Measurements from ENCODE around the gene SQSTM1.
"Not testable (repeated sequence)": the region's sequence is repeated elsewhere in the genome, so short reads cannot be mapped to it uniquely, and the experiment has no call there.

The SQSTM1 gene

DNA sequence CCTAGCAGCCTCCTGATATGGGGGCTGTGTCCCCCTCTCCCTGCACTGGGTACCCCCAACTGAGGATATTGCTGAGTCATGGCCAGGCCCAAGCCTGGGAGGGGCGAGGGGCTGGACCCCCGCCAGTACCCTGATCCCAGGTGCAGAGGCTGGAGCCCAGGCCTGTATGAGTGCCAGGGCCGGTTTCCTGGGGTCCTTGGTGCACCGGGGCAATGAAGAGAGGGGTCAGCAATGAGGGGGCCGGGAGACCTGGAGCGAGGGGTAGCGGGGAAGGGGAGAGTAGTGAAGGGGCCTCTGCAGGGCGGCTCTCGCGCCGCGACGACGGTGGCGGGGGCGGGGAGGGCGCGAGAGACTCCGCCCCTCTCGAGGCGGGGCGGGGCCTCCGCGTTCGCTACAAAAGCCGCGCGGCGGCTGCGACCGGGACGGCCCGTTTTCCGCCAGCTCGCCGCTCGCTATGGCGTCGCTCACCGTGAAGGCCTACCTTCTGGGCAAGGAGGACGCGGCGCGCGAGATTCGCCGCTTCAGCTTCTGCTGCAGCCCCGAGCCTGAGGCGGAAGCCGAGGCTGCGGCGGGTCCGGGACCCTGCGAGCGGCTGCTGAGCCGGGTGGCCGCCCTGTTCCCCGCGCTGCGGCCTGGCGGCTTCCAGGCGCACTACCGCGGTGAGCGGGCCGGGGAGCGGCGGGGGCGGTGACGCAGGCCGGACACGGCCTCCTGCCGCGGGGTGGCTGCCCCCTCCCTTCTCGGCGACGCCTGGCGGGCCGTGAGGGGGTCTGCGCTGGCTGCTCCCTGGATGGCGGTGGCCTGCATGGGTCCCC lies at the start of gene SQSTM1:
Gene SQSTM1 (plus strand): TSS at position 423 of the 815 bp plus-strand sequence. CDS start 32 bp downstream, at position 455.
- peak; percentile 49 to 78 (median 69) for DNase-seq (ENCODE audit: low read depth in 3 of 3)

DNA sequence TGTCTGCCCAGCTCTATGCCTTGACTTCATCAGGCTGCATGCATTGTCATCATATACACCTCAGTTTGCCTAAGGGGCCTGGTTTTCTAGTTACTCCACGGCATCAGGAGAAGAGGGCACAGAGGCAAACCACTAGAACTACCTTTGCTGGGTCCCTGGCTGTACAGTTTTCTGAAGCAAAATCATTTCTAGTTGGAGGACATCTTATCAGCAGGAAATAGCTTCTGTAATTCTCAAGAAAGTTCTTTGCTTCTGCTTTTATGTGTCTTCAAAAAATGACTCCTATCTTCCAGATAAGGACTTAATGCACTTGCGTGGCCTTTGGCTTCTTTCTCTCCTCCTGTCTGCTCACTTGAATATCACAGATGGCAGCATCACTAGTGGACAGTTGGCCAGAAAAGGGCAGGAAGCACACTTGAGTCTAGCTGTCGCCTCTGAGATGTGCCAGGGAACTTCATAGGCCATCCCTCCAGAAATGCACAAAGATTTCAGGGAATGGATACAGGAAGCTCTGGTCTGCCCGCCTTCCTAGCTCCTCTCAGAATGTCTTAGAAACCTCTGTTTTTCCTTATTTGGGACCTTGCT lies 49.3 kb upstream of the SQSTM1 start:
- DNase-seq (ENCODE audit: low read depth in 3 of 3) = no peak

DNA sequence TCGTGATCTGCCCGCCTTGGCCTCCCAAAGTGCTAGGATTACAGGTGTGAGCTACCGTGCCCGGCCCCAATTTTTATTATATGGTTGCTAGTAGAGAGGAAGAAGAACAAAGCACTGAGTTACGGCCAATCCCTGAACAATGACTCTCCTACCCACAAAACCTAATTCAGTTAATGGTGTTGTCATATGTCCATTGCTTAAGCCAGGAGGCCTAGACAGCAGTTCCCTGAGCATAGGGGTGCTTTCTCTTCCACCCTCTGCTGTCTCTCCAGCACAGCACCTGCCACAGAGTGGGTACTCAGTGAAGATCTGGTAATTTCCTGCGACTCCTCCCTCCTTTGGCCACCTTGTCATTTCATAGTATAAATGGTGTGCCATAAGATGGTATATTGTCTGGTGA lies 48.4 kb upstream of the SQSTM1 start:
- no peak for DNase-seq (ENCODE audit: low read depth in 3 of 3)

DNA sequence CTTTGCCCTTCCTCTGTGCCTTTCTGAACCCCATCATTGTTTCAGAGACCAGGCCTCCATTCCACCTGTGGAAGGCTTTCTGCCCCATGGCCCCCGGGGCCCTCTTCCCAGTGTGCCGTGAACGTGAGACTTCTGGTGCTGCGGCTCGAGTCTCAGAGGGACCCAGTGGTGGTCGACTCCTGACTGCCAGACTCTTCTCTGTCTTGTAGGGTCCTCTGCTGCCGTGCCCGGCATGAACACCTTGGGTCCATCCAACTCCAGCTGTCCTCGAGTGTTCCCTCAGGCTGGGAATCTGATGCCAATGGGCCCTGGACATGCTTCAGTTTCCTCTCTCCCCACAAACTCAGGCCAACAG lies 47.0 kb upstream of the SQSTM1 start:
- DNase-seq (ENCODE audit: low read depth in 3 of 3) = no peak

DNA sequence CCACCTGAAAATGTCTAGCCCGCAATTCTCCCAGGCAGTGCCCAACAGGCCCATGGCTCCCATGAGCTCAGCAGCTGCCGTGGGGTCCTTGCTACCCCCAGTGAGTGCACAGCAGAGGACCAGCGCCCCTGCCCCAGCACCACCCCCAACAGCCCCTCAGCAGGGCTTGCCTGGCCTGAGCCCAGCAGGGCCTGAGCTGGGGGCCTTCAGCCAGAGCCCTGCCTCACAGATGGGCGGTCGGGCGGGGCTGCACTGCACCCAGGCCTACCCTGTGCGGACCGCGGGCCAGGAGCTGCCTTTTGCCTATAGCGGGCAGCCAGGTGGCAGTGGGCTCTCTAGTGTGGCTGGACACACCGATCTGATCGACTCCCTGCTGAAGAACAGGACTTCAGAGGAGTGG lies 46.3 kb upstream of the SQSTM1 start:
- DNase-seq (ENCODE audit: low read depth in 3 of 3) = no peak

DNA sequence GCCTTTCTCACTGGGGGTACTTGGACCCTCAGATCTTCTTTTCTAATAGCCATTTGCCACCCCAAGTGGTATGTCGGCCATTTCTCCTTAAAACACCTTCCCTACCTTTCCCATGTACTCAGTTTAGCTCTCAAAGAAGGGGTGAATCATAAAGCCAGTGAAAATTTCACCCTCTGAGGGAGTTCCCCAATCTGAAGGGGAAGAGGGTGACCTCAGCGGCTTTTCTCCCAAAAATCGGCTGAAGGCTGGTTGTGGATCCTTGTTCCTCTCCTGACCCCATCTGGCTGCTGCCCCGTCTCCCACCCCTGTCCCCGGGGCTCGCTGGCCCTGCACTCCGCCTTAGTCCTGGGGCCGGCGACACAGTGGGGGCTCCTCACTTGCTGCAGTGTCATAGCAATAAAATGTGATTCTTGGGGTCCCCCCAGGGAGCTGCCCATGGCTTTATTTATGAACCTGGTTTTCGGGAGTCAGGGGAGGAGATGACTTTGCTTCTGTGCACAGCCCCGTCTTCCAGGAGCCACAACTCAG lies 44.2 kb upstream of the SQSTM1 start:
- DNase-seq (ENCODE audit: low read depth in 3 of 3) = no peak

DNA sequence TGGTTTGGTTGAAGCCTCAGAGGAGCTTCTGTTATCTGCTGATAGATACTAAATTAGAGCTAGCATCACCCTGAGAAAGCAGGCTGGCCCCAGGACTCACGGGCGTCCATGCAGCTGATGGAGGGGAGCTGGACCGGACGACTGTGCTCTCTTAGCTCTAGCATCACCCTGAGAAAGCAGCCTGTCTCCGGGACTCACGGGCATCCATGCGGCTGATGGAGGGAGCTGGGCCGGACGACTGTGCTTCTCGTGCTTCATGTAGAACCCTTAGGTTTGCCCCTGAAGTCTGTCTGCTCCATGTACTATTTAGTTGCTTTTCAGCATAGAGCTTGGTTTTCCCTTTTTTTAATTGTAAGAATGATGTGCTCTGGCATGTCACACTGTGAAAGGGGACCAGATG lies 43.2 kb upstream of the SQSTM1 start:
- DNase-seq (ENCODE audit: low read depth in 3 of 3) = no peak

DNA sequence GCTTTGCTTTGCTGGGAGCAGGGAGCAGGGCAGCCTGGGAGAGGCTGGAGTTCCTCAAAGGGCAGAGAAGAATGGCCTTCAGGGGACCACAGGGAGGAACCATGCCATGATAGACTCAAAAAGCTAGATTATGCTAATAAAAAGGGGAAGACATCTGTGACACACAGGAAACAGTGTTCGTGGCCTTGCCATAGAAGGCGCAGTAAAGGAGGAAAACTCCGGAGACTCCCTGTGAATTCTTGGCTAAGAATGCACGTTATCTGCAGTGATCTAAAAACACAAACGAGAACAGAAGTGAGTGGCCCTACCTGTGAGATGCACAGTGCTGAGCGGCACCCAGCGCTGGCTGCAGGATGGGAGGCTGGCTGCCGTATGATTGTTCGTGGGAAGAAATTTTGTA lies 42.8 kb upstream of the SQSTM1 start:
- no peak for DNase-seq (ENCODE audit: low read depth in 3 of 3)

DNA sequence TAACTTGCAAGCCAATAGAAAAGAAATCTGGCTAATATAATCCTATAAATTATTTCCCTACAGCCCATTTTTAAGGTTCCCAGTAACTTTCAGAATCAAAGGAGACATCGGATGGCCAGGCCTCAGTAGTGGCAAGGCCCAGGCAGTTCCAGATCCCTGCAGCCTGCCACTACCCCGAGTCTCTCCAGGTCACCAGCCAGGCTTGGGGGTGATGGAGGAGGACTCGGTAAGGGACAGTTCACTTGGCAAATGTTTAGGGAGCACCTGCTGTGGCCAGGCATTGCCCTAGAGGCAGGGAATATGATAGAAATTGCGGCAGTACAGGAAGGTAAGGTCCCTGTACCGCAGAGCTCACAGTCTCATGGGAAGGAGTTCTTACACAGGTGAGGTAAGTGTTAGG lies 42.1 kb upstream of the SQSTM1 start:
- no peak for DNase-seq (ENCODE audit: low read depth in 3 of 3)

DNA sequence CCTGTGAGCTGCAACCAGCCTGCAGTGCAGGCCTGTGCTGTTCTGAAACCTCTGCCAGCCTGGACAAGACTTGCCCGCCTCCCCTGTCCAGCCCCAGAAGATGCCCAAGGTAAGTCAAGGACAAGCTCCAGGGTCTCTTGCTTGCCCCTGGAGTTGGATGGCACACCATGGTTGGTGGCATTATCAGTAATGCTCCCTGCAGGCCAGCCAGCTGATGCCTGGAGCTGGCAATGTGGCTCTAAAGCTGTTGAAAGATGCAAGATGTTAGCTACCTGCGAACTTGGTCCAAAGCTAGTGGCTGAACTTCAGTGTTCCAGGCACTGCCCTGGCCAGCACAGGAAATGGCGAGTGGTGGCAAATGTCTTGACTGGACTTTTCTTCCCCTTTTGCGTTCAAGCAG lies 40.9 kb upstream of the SQSTM1 start:
- DNase-seq (ENCODE audit: low read depth in 3 of 3) = no peak

DNA sequence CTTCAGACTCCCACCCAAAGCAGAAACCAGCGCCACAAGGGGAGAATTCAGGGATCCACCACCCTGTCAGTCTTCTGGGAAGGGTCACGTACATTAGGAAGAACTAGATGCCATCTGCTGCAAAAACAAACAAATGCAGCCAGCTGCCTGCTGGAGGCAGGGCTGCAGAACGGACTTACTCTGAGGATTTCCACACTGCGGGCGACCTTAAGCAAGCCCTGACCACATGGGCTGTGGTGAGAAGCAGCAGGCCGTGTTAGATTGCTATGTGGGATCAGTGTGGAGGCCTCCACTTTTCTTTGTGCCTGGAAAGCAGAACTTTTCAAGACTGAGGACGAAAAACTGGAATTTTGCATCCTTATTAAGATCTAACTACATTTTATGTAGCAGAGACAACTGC lies 40.3 kb upstream of the SQSTM1 start:
- no peak for DNase-seq (ENCODE audit: low read depth in 3 of 3)

DNA sequence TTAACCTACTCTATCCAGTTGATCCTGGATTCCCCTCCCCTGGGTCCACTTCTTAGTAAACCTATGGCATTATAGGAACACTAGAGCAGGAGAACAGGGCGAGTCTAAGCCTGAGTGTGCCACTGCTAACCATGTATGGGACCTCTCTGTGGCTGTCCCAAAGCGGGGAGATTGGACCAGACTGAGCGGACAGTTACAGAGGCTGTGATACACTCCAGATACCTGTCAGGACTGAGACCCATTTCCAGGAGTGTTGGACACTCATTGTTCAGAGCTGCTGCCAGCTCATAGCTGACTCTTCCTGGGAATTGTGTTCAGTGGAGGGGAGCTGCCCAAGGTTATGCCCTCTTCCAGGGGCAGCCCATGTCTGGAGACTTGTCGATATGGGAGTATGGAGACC lies 38.9 kb upstream of the SQSTM1 start:
- DNase-seq (ENCODE audit: low read depth in 3 of 3) = no peak

DNA sequence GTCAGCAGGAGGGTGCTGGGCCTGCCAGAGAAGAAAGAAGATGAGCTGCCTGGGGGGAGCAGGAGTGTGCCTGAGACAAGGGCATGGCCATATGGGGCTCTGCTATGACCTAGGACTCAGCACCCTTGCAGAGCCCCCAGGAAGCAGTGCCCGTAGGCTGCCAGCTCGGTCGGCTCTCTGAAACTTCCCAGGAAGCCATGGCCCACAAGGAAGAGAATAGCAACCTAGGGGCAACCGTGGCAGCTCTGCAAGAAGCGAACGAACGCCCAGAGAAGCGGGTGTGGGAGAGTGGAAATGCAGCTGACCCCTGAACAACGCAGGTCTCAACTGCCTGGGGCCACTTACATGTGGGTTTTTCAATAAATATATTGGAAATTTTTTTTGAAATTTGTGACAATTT lies 37.6 kb upstream of the SQSTM1 start:
- DNase-seq (ENCODE audit: low read depth in 3 of 3) = no peak

DNA sequence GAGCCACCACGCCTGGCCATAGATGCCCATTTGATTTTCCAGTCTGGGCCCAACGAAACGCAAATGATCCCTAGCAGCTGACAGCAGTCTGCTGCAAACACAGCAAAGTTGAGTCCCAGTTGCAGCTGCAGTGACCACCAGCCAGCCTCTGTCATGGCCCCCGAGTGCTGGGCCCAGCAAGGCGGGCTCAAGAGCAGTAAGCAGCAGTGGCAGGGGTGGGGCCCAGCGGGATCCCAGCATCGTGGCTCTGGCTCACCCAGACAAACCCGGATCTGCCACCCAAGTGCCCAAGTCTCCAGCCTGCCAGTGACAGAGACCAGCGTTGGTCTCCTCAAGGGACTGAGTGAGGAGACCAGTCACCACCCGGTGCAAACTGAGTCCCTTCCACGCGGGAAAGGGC lies 33.8 kb upstream of the SQSTM1 start:
- DNase-seq (ENCODE audit: low read depth in 3 of 3) = no peak

DNA sequence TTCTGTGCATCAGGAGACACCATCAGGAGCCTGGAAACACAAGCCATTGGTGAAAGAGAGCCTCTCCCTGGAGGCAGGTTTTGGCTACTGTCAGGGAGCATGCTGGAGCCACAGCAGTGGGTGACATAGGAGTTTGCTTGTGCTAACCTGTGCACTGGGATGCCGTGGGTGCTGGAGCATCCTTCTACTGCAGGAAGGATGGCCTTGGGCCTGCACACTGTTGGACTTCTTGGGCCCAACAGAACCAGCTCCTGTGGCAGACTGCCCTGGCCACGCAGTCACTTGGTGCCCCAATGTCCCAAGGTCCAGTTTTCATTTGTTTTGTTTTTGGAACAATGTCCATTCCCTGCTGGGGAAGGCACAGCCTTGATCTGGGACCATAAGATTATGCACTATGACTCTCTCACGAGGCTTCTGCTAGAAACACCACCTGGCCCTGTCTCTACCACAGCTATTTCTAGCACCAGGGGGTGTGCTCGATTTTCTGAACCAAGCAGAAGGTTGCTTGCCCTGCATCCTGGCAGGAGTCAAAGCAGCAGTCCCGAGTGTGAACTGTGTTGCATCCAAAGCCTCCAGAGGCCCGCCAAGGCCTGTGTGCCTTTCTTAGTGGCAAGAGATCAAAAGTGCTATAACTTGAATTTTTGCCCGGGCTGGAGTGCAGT lies 32.4 kb upstream of the SQSTM1 start:
- no peak for DNase-seq (ENCODE audit: low read depth in 3 of 3)

DNA sequence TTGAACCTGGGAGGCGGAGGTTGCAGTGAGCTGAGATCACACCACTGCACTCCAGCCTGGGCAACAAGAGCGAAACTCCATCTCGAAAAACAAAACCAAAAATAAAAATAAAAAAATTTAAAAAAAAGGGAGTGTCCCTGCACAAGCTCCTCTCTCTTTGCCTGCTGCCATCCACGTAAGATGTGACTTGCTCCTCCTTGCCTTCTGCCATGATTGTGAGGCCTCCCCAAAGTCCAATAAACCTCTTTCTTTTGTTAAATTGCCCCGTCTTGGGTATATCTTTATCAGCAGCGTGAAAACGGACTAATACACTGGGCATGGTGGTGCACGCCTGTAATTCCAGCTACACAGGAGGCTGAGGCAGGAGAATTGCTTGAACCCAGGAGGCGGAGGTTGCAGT lies 31.4 kb upstream of the SQSTM1 start:
- not testable (repeated sequence) for DNase-seq (ENCODE audit: low read depth in 3 of 3)

DNA sequence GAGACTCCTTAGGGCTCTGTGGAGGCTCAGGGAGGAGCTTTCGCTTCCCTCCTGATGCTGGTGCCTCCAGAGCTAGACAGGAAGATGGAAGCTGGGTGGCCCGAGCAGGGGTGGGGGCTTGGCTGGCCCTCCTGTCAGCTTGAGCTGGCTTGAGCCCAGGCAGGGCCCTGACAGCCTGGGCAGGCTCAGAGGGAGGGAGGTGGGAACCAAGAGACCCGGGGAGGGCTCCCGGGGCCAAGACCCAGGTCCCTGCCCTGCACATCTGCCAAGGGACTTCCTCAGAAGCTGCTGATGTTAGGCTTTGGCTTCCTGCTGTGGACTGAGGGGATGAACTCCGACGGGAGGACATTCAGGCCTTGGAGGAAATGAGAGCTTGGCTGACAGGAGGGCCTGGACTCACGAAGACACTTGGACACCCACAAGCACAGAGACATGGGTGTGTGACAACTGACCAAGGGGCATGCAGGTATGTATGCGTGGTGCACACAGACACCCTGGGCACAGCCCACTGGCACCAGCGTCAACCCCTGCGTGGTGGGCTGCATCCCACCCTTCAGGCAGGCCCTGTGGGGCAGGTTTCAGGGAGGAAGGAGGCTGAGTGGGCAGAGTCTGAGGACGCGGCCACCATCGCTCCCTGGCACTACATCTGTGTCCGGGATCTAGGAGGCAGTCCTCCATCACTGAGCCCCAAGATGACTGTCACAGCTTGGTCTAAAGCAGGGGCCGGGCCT lies 28.7 kb upstream of the SQSTM1 start:
- DNase-seq (ENCODE audit: low read depth in 3 of 3) = no peak

DNA sequence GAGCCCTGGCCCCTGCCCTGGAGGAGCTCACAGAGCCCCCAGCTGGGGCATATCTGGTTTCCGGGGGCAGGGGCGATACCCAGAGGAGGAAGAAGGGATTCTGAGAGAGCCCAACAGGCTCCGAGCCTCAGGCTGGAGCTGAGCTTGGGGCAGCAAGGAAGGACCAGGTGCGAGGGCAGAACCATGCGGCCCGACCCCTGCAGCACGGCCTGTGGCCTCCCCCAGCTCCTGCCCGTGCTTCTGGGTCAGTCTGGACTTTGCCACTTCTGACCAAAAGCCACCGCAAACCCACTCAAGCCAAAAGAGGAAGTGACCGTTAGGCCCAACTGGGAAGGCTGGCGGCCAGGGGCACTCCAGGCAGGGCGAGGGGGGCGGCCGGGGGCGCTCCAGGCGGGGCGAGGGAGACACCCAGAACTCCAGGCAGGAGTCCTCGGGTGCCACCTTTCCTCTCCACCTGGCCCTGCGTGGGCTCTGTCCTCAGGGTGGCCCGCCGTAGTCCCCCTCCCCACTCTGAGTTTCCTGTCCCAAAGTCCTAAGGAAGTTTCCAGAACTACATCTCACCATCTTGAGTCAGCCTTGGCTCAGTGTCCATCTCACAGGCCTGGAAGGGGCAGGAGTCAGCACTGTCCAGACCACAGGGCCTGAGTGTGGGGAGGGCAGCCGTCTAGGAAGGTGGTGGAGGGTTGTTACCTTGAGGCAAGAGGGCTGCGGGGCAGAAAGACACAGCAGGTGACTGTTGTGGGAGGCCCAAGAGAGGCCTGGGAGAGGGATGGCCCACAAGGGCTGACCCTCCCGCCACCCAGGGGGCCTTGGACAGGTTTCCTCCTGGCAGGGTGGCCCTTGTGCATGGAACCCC lies 27.9 kb upstream of the SQSTM1 start:
- no peak for DNase-seq (ENCODE audit: low read depth in 3 of 3)

DNA sequence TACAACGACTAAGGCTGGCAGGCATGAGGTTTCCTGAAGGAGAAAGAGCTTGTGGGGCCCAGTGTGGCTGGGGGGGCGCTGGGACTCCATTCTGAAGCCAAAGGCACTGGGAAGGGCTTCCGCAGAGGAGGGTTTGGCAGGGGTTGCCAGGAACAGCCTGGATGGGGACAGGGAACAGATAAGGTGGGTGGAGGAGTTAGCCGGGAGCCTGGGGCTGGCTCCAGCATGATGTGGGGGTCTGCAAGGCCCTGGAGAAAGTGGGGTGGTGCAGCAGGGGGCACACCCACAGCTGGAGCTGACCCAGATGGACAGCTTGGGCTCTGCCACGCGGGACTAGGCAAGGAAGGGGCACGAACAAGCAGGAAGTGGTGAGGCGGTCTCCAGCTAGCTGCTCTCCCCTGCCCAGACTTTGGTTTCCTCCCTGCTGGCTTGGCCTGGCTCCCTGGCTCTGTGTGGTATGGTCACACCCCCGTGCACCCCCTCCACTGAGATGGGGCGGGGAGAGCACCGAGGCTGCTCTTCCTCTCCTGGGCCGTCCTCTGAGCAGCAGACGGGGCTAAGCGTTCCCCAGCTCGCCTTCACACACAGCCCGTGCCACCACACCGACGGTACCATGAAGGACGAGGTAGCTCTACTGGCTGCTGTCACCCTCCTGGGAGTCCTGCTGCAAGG lies 27.1 kb upstream of the SQSTM1 start, which contains the start of gene LTC4S:
Gene LTC4S (plus strand): TSS at position 519 of the 672 bp plus-strand sequence. CDS start 95 bp downstream, at position 614.
- no peak for DNase-seq (ENCODE audit: low read depth in 3 of 3)

DNA sequence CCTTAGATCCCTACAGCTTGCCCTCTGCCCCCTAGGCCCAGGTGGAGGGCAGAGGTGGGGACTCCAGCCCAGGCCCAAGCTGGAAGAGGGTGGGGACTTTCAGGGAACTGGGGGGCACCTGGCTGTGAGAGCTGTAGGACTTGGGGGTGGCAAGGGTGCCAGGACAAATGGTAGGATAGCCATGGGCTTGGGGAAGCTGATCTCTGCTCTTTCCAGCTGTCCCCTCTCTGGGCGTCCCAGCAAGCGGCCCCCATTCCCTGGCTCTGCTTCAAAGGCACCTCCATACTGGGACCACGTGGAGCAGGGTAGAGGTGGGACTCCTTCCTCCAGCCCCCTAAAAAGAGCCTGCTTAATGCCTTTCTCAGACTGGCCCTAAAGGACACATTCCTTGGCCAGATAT lies 26.5 kb upstream of the SQSTM1 start:
- DNase-seq (ENCODE audit: low read depth in 3 of 3) = no peak

DNA sequence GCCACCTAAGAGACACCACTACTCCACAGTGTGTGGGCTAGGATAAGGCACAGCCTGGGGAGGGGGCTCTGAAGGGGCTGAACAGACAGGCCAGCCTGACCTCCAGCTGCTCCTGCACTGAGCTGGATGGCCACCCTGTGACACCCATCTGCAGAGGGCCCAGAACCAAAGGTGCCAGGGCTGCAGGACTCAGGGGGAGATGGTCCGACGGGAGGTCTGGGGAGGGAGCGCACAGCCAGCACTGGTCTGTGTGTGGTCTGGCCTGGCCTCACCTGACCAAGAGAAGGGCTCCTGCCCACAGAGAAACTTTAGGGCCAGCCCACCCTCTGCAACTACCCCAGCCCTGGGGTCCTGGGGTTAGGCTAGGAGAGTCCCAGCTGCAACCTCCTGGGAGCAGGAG lies 26.1 kb upstream of the SQSTM1 start:
- no peak for DNase-seq (ENCODE audit: low read depth in 3 of 3)

All from stimulated activated CD4-positive, alpha-beta T cell treated with anti-CD3 and anti-CD28 coated beads, TNF-alpha, amount 100 ng/mL, for 24 hours (primary cell).